HepG2 (cell line): ENCODE measurements around the gene MDH1. TPM values are rescaled to one million over a fixed set of nuclear protein-coding genes. Genes with fewer than 3 reads are reported as not detected.

Source experiments
- GLI4 ChIP-seq: sonication (generic); formaldehyde crosslinking; IDR thresholded peaks from 2 replicates; pipeline ENCODE4 v1.5.1; 2020; ENCODE audit warnings: missing genetic modification reagents, mild to moderate bottlenecking, moderate library complexity, borderline replicate concordance
- JUND ChIP-seq: sonication (generic); formaldehyde crosslinking; IDR thresholded peaks from 2 replicates; pipeline ENCODE4 v1.8.0; 2022; ENCODE audit warnings: mild to moderate bottlenecking, missing genetic modification reagents
- MXI1 ChIP-seq: IDR thresholded peaks from 3 replicates; pipeline ENCODE4 v1.6.1; 2012; ENCODE audit warnings: low read depth, low read length, inconsistent platforms, borderline replicate concordance
- PHB2 ChIP-seq: fragments of 450-650 bp; IDR thresholded peaks from 2 replicates; pipeline ENCODE4 v1.6.1; 2018; ENCODE audit not compliant: partially characterized antibody
- PLRG1 ChIP-seq: fragments of 450-650 bp; conservative IDR thresholded peaks from 2 replicates; pipeline ENCODE4 v1.6.1; 2016
- ZFAT ChIP-seq: sonication (generic); formaldehyde crosslinking; conservative IDR thresholded peaks from 2 replicates; pipeline ENCODE4 v1.8.1; 2023; ENCODE audit warnings: missing genetic modification reagents, inconsistent platforms
- ZNF136 ChIP-seq: sonication (generic); formaldehyde crosslinking; IDR thresholded peaks from 2 replicates; pipeline ENCODE4 v1.8.1; 2022; ENCODE audit warnings: low read depth, mild to moderate bottlenecking, moderate library complexity, missing genetic modification reagents
- ZNF230 ChIP-seq: sonication (generic); formaldehyde crosslinking; IDR thresholded peaks from 2 replicates; pipeline ENCODE4 v1.4.0; 2020; ENCODE audit warnings: mild to moderate bottlenecking, missing genetic modification reagents
- polyA plus RNA-seq, 8 experiments: library from polyadenylated mRNA; depleted of rRNA in 3 of 8; stranded (reverse) in 7 of 8; unstranded in 1 of 8; fragments of >200 nt; fragmentation: Illumina TruSeq in 4 of 8; extraction: Trizol in 4 of 8; gene quantifications; 2 replicates each; pipeline versions ENCODE4 v1.2.1 to v1.2.3, GENCODE V29; 2011 to 2016; ENCODE audit warnings: low read depth in 4 of 8, missing spikeins in 1 of 8, mixed read lengths in 1 of 8; ENCODE audit not compliant: insufficient read depth in 1 of 8
- total RNA-seq, 5 experiments: library from RNA; depleted of rRNA; stranded (reverse); fragments of >200 nt; fragmentation: Illumina TruSeq; extraction: Trizol; gene quantifications; 2 replicates each; pipeline ENCODE4 v1.2.3, GENCODE V29; 2016; ENCODE audit warnings: low read depth in 1 of 5
- TF ChIP-seq, protein P1 (sequence below): sonication (generic); formaldehyde crosslinking; IDR thresholded peaks from 2 replicates; pipeline ENCODE4 v1.8.1; 2023; ENCODE audit warnings: mild to moderate bottlenecking, inconsistent platforms, moderate library complexity, missing genetic modification reagents, borderline replicate concordance
- TF ChIP-seq, protein P2 (sequence below): sonication (generic); formaldehyde crosslinking; IDR thresholded peaks from 2 replicates; pipeline ENCODE4 v1.4.0; 2020; ENCODE audit warnings: mild to moderate bottlenecking, missing genetic modification reagents
- TF ChIP-seq, protein P3 (sequence below): fragments of 450-650 bp; IDR thresholded peaks from 2 replicates; pipeline ENCODE4 v1.6.1; 2017; ENCODE audit warnings: mild to moderate bottlenecking
- TF ChIP-seq, protein P4 (sequence below): sonication (generic); formaldehyde crosslinking; IDR thresholded peaks from 2 replicates; pipeline ENCODE4 v1.8.0; 2022; ENCODE audit warnings: missing genetic modification reagents, mild to moderate bottlenecking, inconsistent platforms, borderline replicate concordance
- TF ChIP-seq, protein P5 (sequence below): sonication (generic); formaldehyde crosslinking; IDR thresholded peaks from 2 replicates; pipeline ENCODE4 v1.5.0; 2020; ENCODE audit warnings: missing genetic modification reagents
- TF ChIP-seq, protein P6 (sequence below): IDR thresholded peaks from 2 replicates; pipeline ENCODE4 v1.6.1; 2016; ENCODE audit warnings: missing compliant biosample characterization, missing genetic modification reagents, borderline replicate concordance

MDH1 gene
- total and polyA plus RNA-seq, 2 of the 13 experiments (the other 11 are each of a cell fraction or from before 2014, with no cell fraction given) = 293 to 415 TPM

DNA sequence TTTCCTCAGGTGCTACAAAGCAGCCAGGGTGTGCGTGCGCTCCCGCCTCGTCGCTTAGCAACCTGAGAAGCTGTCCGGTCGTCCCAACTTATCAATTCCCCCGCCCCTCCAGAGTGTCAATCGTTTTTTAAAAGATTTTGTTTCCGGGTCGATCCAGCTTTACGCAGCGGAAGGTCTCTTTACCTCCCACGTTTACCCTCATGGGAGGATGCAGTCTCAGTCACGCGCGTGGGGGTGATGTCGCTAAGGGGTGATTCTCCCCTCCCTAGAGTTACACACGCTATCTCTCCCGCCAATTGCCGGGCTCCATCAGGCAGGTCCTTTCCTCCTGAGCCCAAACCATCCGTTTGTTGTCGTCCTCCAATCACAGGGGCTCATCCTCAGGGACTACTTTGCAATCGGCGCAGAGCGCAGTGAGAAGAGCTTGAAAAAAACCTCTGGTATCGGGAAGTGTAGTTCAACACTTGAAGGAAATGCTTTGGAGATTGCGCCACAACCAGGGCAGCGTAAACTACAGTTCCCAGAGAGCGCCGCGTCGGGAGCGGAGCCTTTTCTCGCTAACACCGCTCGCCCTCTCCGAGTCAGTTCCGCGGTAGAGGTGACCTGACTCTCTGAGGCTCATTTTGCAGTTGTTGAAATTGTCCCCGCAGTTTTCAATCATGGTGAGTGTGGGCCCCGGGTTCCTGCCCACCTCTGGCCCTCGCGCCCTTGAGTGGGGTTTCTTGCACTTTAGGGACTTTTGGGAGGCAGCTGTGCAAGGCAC lies at the start of gene MDH1, which contains the start of gene WDPCP (continued):
- TF ChIP-seq ZNF230 (CRISPR knock-in tag) (no peak; the same call in 1 of the 2 replicates), PLRG1 (no peak), PHB2 (no peak), GLI4 (CRISPR knock-in tag) (no peak), JUND (no peak), ZNF136 (CRISPR knock-in tag) (0 out of 2 replicates have a peak, but pooled peaks have one; percentile 45), ZFAT (no peak), MXI1 (peak; percentile 81)
- TF ChIP-seq, protein P1, sequence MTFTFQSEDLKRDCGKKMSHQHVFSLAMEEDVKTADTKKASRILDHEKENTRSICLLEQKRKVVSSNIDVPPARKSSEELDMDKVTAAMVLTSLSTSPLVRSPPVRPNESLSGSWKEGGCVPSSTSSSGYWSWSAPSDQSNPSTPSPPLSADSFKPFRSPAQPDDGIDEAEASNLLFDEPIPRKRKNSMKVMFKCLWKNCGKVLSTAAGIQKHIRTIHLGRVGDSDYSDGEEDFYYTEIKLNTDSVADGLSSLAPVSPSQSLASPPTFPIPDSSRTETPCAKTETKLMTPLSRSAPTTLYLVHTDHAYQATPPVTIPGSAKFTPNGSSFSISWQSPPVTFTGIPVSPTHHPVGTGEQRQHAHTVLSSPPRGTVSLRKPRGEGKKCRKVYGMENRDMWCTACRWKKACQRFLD (CRISPR knock-in tag) = 0 out of 2 replicates have a peak, but pooled peaks have one; percentile 78
- TF ChIP-seq, protein P2, sequence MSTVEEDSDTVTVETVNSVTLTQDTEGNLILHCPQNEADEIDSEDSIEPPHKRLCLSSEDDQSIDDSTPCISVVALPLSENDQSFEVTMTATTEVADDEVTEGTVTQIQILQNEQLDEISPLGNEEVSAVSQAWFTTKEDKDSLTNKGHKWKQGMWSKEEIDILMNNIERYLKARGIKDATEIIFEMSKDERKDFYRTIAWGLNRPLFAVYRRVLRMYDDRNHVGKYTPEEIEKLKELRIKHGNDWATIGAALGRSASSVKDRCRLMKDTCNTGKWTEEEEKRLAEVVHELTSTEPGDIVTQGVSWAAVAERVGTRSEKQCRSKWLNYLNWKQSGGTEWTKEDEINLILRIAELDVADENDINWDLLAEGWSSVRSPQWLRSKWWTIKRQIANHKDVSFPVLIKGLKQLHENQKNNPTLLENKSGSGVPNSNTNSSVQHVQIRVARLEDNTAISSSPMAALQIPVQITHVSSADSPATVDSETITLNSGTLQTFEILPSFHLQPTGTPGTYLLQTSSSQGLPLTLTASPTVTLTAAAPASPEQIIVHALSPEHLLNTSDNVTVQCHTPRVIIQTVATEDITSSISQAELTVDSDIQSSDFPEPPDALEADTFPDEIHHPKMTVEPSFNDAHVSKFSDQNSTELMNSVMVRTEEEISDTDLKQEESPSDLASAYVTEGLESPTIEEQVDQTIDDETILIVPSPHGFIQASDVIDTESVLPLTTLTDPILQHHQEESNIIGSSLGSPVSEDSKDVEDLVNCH (CRISPR knock-in tag) = no peak
- TF ChIP-seq, protein P3, sequence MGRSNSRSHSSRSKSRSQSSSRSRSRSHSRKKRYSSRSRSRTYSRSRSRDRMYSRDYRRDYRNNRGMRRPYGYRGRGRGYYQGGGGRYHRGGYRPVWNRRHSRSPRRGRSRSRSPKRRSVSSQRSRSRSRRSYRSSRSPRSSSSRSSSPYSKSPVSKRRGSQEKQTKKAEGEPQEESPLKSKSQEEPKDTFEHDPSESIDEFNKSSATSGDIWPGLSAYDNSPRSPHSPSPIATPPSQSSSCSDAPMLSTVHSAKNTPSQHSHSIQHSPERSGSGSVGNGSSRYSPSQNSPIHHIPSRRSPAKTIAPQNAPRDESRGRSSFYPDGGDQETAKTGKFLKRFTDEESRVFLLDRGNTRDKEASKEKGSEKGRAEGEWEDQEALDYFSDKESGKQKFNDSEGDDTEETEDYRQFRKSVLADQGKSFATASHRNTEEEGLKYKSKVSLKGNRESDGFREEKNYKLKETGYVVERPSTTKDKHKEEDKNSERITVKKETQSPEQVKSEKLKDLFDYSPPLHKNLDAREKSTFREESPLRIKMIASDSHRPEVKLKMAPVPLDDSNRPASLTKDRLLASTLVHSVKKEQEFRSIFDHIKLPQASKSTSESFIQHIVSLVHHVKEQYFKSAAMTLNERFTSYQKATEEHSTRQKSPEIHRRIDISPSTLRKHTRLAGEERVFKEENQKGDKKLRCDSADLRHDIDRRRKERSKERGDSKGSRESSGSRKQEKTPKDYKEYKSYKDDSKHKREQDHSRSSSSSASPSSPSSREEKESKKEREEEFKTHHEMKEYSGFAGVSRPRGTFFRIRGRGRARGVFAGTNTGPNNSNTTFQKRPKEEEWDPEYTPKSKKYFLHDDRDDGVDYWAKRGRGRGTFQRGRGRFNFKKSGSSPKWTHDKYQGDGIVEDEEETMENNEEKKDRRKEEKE = no peak
- TF ChIP-seq, protein P4, sequence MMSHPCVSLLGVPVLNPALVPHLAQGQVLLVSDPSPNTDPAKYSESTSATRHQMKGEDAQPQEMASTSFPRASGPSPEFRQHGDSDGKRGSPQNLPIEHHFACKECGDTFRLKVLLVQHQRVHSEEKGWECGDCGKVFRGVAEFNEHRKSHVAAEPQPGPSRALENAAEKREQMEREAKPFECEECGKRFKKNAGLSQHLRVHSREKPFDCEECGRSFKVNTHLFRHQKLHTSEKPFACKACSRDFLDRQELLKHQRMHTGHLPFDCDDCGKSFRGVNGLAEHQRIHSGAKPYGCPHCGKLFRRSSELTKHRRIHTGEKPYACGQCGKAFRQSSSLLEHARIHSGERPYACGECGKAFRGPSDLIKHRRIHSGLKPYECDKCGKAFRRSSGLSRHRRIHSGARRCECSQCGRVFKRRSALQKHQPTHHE (CRISPR knock-in tag) = 0 out of 2 replicates have a peak, but pooled peaks have one; percentile 53
- TF ChIP-seq, protein P5, sequence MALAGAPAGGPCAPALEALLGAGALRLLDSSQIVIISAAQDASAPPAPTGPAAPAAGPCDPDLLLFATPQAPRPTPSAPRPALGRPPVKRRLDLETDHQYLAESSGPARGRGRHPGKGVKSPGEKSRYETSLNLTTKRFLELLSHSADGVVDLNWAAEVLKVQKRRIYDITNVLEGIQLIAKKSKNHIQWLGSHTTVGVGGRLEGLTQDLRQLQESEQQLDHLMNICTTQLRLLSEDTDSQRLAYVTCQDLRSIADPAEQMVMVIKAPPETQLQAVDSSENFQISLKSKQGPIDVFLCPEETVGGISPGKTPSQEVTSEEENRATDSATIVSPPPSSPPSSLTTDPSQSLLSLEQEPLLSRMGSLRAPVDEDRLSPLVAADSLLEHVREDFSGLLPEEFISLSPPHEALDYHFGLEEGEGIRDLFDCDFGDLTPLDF = peak; percentile 84; the same call in 1 of the 2 replicates
- TF ChIP-seq, protein P6, sequence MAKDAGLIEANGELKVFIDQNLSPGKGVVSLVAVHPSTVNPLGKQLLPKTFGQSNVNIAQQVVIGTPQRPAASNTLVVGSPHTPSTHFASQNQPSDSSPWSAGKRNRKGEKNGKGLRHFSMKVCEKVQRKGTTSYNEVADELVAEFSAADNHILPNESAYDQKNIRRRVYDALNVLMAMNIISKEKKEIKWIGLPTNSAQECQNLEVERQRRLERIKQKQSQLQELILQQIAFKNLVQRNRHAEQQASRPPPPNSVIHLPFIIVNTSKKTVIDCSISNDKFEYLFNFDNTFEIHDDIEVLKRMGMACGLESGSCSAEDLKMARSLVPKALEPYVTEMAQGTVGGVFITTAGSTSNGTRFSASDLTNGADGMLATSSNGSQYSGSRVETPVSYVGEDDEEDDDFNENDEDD (CRISPR knock-in tag) = peak; percentile 71; the same call in 1 of the 2 replicates
